NCI-H2171 (cell line): ENCODE data around the gene TNFAIP1.
"Not testable (repeated sequence)": the region's sequence is repeated elsewhere in the genome, so short reads cannot be mapped to it uniquely, and the experiment has no call there.

Experiments used
- DNase-seq: peaks from one replicate; lab custom pipeline; 2025; lab: John Stamatoyannopoulos, UW

TNFAIP1 gene

DNA sequence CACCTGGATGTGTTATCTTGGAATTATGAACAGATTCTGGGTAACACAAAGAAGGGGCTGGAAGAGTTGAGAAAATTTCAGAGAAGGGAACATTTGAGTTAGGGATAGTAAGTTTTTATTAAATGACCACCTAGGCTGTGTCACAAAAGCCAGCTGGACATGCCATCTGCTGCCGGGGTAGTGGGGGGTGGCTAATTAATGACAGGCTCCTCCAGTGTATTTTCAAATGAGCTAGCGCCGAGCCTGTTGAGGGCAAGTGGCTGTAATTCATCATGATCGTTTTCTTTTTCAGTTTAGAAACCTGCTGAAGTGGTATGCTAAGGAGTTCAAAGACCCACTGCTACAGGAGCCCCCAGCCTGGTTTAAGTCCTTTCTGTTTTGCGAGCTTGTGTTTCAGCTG is 10.3 kb upstream of the TNFAIP1 start:
- DNase-seq, result no peak

DNA sequence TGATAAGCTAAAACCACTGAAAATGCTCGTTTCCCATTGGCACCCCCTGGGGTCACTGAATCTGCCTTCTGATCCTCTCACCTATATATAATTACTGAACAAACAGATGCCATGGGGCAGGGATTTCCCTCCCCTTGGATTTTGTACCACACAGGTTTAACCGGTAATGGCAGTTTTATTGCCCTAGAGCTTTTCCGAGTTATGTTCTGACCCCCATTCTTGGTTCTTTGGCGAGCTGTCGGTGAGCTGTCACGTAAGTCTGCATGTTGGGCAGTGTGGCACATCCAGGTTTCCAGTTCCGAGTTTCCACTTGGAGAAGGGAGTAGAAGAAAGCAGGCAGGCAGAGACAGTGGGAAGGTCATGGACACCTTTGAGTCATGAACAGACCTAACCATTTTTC is 9.4 kb upstream of the TNFAIP1 start:
- no peak for DNase-seq

DNA sequence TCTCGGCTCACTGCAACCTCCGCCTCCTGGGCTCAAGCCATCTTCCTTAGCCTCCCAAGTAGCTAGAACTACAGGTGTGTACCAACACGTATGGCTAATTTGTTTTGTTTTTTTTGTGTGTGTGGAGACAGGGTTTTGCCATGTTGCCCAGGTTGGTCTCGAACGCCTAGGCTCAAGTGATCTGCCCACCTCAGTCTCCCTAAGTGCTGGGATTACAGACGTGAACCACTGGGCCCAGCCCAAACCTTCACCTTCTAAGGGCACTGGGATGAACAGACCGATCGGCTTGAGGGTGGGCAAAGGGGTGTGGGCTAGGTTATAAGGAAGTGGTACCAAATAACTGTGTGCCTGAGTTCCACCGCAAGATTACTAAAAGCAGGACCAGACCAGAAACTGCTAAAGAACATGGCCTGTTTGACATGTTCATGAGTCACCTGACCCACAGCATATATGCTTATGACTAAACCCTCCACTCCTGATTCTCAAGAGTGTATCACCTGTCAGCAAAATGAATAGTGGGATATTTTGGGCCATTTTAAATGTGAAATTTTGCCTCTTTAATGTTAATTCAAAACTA is 8.4 kb upstream of the TNFAIP1 start:
- no peak for DNase-seq

DNA sequence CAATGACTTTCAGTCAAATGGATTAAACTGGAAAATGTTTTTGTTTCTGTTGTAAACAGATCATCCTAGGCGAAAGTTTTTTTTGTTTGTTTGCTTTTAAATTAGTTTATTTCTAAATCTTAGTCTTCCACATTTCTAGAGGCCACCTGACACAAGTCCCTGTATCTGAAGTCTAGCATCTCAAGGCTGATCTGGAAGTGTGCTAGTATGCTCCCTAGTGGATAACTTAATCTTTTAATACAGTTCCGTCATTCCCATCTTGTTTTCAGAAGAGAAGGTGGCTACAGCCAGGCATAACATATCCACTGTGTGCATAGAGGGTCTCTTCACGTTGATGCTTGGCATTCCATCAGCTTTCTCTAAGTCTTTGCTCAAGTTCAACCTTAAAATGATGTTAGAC is 7.9 kb upstream of the TNFAIP1 start:
- DNase-seq, result no peak

DNA sequence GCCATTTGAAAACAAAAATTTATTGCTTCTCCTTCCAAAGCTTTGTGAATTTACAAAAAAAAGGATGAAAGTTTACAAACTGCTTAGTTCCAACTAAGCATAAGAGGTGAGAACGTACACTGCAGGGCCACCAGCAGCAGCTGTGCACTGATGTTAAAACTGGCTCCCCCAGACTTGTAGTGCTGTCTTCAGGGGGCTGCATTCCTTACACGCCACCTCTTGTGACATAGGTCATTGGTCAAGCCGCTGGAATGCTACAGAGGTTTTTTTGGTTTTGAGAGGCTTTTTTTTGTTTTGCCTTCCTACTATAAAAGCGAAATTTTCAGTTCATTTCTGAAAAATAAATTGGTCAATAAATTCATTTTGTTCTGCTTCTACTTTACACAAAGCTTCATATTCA is 7.2 kb upstream of the TNFAIP1 start:
- DNase-seq, result no peak

DNA sequence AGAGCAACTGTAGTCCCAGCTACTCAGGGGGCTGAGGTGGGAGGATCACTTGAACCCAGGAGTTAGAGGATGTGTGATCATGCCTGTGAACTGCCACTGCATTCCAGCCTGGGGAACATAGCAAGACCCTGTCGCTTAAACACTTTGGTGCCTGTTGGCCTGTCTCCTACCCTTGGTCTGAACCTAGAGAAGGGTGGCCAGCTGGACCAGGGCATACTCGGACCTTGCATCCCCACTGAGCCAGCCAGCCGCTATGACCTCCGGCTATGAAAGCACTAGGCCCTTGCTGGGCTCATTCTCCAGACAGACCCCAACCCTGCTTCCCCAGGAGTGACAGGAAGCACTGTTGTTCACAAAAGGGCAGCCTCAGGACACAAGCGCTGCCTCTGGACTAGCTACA is 4.9 kb upstream of the TNFAIP1 start:
- no peak for DNase-seq

DNA sequence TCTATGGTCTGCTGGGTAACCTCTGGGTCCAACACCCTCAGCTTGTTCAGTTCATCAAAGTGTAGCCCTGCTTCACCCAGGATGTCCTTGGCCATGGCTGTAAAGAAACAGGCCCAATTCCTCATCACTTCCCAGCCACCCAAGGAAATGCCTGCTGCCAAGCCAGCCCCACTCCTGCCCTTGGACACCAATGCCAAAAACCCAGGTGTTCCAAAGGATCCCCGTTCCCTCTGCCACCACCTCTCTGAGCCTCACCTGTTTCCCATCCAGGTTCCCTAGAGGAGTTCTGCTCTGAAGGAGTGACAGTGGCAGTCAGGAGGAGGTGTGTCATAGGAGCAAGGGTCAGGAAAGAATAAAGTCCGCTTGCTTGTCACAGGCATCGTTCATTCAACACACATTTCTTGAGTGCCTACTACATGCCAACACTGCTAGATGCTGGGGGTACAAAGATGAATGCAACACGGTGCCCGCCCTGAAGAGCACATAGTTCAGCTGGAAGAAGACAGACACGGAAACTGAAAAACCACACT is 3.6 kb upstream of the TNFAIP1 start:
- DNase-seq, result no peak

DNA sequence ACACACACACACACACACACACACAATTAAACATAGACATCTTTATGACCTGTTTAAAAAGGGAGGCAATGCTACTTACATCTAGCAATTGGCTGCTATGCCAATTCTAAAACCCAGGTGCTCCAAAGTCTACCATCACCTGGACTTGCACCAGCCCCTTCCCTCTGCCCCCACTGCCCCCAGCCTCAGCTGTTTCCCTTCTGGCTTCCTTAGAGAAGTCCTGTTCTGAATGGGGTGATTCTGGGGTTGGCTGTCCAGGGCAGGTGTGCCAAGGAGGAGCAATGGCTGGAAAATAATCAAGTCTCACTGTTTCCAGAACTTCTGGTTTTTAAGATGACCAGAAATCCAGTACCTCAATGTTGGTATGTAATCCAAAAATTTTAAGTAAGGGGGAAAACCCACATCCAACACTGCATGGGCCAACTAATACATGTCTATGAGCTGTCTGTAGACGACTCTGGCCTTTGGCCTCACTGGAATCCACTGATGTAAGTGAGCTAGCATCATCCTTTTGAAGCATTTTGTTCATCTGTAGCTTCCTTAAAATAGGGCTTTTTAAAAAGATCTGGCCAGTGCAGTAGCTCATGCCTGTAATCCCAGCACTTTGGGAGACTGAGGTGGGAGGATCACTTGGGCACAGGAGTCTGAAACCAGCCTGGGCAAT is 2.3 kb upstream of the TNFAIP1 start:
- DNase-seq, result no peak

DNA sequence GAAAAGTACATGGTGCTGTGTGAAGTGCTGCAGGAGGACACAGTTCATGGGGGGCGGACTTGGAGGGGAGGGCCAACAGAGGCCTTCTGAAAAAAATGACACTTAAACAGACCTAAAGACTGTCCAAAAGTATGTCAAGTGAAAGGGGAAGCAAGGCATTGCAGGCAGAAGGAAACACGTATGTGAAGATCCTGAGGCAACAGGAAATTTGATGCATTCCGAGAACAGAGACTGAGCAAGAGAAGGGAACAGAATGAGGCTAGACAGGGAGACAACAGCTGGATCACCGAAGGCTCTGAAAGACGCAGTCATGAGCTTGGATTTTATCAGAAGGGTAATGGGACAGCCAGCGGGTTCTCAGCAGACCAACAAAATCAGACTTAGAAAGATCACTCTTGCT is 1.4 kb upstream of the TNFAIP1 start:
- no peak for DNase-seq

DNA sequence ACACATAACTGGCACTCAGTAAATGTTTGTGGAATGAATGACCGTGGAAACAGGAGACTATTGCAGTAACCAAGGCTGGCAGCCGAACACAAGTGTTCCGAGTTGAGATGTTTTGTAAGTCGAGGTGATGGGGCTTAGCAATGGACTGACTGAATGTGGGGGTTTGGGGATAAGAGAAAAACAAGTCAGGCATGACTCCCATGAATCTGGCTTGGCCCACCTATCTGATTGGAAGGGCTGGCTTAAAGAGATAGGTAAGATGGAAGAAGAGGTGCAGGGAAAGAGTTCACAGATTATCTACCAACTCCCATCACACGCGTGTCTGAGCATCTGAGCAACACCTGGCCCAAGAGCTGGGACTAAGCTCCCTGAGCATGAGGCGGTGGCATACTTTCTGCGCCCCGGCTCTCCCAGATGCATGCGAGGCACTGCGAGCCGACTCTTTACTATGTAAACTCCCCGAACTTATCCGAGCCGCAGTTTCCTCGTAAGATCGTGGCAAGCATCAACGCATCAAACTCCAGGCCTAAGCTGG is 828 bp upstream of the TNFAIP1 start:
- no peak for DNase-seq

DNA sequence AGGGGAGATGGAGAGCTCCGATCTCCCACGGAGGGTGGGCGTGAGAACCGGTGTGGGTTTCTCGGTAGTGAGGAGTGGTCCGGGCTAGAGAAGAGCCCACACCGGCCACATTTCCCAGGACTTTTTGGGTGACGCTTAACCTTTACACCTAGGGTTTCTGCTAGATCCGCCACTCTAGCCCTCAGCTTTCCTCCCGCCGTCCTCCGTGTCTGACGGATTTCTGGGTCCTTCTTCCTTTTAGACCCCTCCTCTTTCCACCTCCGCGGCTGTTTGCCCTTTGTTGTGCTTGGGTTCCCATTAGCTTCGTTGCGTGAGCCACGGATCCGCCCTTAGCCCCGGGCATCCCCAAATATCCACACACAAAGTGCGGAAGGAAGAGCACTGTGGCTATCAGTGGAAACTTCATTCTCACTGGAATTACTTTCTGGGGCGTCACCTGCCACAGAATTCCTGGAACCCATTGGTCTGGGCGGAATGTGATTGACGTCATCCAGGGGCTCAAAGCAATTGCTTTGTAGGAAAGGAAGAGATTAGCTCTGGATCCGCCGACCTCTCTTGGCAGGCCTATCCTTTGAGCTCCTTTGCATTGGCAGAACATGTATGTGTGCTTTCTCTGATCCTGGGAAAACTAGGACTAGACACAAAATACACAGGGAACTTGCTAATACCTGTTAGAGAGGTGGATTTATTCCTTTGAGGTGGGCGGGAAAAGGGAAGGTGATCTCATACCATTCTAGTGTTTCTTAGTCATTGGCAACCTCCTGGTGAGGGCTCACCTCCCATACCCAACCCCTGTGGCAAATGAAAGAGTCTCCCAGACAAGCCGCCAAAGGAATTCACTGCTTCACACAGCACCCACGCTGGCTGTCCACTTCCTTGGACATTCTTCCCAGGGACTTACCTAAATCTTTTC is 654 bp downstream of the TNFAIP1 start:
- peak; percentile 37 for DNase-seq

DNA sequence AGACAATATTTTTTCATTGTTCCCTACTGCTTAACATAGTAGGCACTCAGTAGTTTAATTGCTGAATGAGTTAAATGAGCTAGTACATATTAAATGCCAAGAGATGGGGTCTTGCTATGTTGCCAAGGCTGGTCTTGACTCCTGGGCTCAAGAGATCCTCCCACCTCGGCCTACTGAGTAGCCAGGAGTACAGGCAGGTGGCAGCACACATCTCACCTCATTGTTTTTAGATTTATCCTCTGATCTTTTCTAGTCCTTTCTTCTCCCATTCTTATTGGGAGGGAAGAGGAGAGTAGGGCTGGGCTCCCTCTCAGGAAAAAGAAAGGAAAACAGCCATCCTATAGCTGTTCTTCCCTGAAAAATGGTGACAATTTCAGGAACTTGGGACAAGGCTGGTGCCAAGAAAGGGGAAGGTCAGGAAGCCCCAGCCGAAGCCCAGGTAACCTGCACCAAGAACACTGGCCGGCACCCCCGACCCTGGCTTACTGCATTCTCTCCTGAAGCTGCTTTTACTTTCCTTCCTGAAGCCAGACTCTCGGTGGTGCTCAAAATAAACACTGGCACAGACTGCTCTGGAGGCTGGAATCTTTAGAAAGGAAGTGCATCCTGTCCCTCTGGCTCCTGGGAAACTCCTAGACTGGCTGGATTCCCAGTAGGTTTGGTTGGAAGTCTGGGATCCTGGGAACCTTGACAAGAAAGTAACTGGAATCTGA is 2.7 kb downstream of the TNFAIP1 start:
- no peak for DNase-seq

DNA sequence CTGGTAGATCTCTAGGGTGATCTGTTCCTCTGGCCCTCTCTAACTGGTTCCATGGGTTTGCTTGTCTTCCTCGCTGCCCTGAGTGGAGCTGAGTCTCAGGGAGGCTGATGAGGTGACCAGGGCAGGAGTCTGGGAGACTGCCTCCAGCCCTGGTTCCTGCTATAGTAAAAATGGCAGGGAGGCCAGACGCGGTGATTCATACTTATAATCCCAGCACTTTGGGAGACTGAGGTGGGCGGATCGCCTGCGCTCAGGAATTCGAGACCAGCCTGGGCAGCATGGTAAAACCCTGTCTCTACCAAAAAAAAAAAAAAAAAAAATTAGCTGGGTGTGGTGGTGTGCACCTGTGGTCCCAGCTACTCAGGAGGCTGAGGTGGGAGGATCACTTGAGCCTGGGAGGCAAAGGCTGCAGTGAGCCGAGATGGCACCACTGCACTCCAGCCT is 3.2 kb downstream of the TNFAIP1 start:
- DNase-seq, result not testable (repeated sequence)

DNA sequence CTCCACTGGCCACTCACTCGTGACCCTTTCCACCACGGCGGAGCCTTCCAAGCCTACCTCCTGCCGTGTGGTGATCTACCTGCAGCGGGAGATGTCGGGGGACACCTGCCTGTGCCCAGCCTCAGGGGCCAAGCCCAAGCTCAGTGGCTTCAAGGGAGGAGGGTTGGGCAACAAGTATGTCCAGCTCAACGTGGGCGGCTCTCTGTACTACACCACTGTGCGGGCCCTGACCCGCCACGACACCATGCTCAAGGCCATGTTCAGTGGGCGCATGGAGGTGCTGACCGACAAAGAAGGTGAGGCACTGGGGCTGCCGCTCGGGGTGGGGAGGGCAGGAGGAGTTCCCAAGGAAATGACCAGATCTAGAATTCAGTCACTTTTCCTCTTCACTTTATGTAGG is 3.9 kb downstream of the TNFAIP1 start:
- DNase-seq, result no peak

DNA sequence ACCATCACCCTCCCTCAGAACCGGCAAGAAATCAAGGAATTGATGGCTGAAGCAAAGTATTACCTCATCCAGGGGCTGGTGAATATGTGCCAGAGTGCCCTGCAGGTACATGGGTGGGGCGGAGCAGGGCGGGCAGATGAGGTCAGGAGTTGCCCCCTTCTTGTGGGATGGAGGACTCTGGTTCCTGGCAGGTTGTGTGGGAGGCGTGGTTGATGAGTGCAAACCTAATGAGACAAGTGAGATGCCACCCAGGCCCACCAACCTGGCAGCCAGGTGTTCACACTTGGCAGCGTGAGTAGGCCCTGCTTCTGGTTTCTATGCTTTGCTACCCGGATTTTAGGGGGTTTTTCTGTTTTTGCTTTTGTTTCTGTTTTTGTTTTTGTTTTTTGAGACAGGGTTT is 4.8 kb downstream of the TNFAIP1 start:
- no peak for DNase-seq

DNA sequence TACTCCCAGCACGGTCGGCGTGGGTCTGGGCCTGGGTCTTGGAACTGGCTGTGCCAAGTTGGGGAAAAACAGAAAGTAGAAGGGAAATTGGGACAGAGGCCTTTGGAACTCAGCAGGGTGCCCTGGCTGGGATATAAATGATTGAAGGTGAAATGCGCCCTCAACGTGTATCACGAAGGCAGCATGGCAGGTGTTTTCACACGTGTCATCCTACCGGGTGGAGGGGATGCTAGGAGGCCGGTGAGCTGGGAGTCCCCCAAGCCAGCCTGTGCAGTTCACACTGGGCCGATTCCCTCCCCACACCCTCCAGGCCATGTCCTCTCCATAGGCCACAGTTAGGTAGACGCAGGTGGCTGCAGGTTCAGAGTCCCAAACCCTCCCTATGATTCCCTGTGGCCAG is 6.0 kb downstream of the TNFAIP1 start:
- DNase-seq, result no peak

DNA sequence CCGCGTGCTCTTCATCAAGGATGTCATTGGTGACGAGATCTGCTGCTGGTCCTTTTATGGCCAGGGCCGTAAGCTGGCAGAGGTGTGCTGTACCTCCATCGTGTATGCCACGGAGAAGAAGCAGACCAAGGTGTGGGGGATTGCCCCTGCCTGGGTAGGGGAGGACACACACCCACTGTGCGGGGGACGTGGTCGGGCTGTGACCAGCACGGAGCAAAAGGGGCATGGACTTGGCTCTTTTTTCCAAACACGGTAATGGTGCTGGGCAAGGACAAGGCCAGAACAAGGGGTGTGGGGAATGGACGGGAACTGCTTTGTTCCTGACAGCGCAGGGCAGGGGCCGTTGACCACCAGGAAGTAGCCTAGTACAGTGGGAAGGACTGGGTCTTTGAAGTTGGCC is 6.8 kb downstream of the TNFAIP1 start:
- no peak for DNase-seq

DNA sequence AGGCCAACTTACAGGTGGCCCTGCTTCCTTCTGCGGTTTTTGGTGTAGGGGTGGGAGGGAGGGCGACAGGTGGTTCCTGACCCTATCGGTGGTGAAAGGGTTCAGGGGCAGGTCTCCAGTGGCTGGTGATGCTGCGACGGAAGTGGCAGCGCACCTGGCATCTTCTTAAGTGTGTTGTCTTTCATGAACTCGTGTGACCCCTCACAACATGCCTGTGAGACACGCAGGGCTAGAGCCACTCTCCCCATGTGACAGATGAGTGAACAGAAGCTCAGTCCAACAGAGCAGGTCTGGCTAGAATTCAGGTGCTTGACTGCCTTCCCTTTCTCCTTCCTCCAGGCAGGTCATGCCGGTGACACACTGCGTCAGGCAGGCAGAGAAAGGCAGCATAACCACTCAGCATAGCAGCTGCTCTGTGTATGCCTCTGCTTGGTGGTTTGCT is 8.0 kb downstream of the TNFAIP1 start:
- DNase-seq, result no peak

DNA sequence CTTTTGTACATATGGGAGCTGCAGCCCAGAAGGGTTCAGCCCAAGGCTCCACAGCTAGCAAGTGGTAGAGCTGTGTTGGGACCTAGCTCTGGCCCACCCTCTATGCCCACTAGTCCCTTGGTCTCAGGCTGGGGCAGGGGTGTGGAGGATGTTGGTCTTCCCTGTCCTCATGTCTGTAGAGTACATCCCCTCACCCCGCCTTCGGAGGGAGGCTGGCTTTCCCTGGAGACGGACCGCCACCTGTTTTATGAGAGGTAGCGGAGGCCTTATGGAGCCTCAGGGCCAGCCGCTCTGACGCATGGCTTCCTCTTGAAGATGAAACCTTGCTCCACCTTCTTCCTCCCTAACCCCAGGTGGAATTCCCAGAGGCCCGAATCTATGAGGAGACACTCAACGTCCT is 8.4 kb downstream of the TNFAIP1 start:
- DNase-seq, result no peak

DNA sequence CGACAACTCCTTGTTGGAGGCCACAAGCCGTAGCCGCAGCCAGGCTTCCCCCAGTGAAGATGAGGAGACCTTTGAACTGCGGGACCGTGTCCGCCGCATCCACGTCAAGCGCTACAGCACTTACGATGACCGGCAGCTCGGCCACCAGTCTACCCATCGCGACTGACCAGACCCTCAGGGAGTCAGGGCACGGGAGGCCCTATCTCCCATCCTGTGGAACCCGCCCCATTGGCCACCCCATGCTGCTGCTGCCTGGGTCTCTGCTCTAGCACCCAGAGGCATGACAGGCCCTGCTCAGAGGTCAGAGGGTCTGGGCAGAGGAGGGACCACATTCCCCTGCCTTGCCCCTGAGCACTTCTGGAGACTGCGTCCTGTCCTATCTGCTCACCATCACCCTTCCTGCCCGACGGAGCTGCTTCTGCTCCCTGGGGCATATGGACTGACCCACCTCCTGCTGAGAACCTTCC is 8.9 kb downstream of the TNFAIP1 start:
- no peak for DNase-seq

DNA sequence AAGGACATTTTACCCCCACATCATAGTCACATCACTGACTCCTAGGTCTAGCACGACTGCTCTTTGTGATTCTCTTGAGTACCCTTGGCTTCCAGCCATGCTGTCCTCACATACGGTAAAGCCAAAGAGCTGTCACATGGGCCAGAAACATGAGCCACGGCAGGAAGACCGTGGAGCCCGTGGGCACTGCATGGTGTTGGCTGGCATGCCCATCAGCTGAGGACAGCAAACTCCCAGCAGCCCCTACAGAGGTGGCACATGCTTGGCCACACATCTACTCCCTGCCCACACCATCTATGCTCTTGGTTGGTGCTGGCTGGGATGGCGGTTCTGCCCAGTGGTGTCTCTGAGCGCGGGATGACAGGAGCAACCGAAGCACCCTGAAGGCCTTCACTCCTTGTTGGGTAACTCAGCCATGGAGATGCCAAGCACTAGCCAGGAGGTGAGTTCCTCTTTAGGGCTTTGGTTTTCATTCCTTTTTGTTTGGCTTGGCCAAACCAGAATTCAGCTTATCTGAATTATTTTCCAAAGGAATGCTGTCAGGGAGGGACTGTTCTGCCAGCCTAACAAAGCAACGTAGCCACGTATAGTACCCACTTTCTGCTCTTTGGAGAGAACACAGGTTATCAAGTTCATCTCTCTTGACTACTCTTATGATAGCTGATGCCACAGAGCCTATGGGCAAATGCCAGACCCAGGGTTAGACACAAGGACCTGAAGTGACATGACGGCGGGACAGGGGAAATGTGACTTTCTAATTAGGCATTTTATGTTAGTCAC is 10.0 kb downstream of the TNFAIP1 start:
- DNase-seq, result no peak
